ENCODE results near the gene PRR7. TPM values are rescaled to one million over a fixed set of nuclear protein-coding genes. Genes with fewer than 3 reads are reported as not detected.

Gene PRR7
- total RNA-seq, 1 donor from 2014 or later = 1.2 TPM

GRCh38 chr5:177450667-177451424, 4.2 kb downstream of the PRR7 start:
- no peaks in the 10 kb centered on the region for H3K27me3 ChIP-seq
- peaks cover 56% of the 10 kb centered on the region for H3K4me1 ChIP-seq

GRCh38 chr5:177452688-177453638, 6.3 kb downstream of the PRR7 start:
- no peaks in the 10 kb centered on the region for H3K27me3 ChIP-seq

More at GRCh38 chr5:177450667-177451424, 4.2 kb downstream of the PRR7 start:
- DNase-seq (ENCODE audit: extremely low spot score in 2 of 2) = no peak
- no peaks in the 10 kb centered on the region for H3K36me3 ChIP-seq
- H3K9me3 ChIP-seq = no peaks in the 10 kb centered on the region
- intact Hi-C loops (cut with DNase I) = loop anchor here (10.0 kb wide), 1 partner anchor 136 kb away; the partner anchor contains the start of gene MXD3
- TF ChIP-seq POLR2AphosphoS5 (IDR thresholded peaks at IDR 0.05; ENCODE audit: insufficient read depth in 1 of 2, low read depth in 1 of 2) = no peak
- H3K27ac ChIP-seq = no peak overlapping the region
- no peak overlapping the region for H3K4me3 ChIP-seq

GRCh38 chr5:177453852-177454396, 7.3 kb downstream of the PRR7 start:
- TF ChIP-seq CTCF (IDR thresholded peaks at IDR 0.05) (no peak), POLR2A (IDR thresholded peaks at IDR 0.05) (no peak), POLR2AphosphoS5 (IDR thresholded peaks at IDR 0.05; ENCODE audit: insufficient read depth in 1 of 2, low read depth in 1 of 2) (no peak)
- H3K36me3 ChIP-seq = no peaks in the 10 kb centered on the region
- peaks cover 48% of the 10 kb centered on the region for H3K4me1 ChIP-seq
- H3K27me3 ChIP-seq = no peaks in the 10 kb centered on the region
- no peak for DNase-seq (ENCODE audit: extremely low spot score in 2 of 2)
- no peaks in the 10 kb centered on the region for H3K9me3 ChIP-seq
- peak overlapping the region; percentile 74 for H3K27ac ChIP-seq
- intact Hi-C loops (cut with DNase I) = loop anchor here (2.0 to 10.0 kb wide), 2 partner anchors 63 to 139 kb away; partner anchors contain the start of gene MXD3
- peak overlapping the region; percentile 63 to 81 for H3K4me3 ChIP-seq

More at GRCh38 chr5:177452688-177453638, 6.3 kb downstream of the PRR7 start:
- H3K4me3 ChIP-seq = no peak overlapping the region
- H3K36me3 ChIP-seq = no peaks in the 10 kb centered on the region
- intact Hi-C loops (cut with DNase I) = loop anchor here (10.0 kb wide), 1 partner anchor 138 kb away; the partner anchor contains the start of gene MXD3
- no peak for DNase-seq (ENCODE audit: extremely low spot score in 2 of 2)
- TF ChIP-seq POLR2A (IDR thresholded peaks at IDR 0.05) (no peak), CTCF (IDR thresholded peaks at IDR 0.05) (no peak), POLR2AphosphoS5 (IDR thresholded peaks at IDR 0.05; ENCODE audit: insufficient read depth in 1 of 2, low read depth in 1 of 2) (no peak)
- no peak overlapping the region for H3K27ac ChIP-seq
- H3K4me1 ChIP-seq = peaks cover 54% of the 10 kb centered on the region
- no peaks in the 10 kb centered on the region for H3K9me3 ChIP-seq

- H3K27ac ChIP-seq = peak overlapping the region; percentile 74
- H3K36me3 ChIP-seq = no peaks in the 10 kb centered on the region
- no peak for DNase-seq (ENCODE audit: extremely low spot score in 2 of 2)
- H3K4me1 ChIP-seq = peaks cover 46% of the 10 kb centered on the region
- no peaks in the 10 kb centered on the region for H3K9me3 ChIP-seq
- intact Hi-C loops (cut with DNase I) = loop anchor here (2.0 to 10.0 kb wide), 3 partner anchors 43 to 140 kb away; partner anchors contain the start of genes MXD3 and PDLIM7
- H3K4me3 ChIP-seq = peak overlapping the region; percentile 63 to 81
- H3K27me3 ChIP-seq = no peaks in the 10 kb centered on the region
- peak; percentile 93 to 95 (median 95) for TF ChIP-seq CTCF (IDR thresholded peaks at IDR 0.05)
- no peak for TF ChIP-seq POLR2A (IDR thresholded peaks at IDR 0.05)
- no peak for TF ChIP-seq POLR2AphosphoS5 (IDR thresholded peaks at IDR 0.05; ENCODE audit: insufficient read depth in 1 of 2, low read depth in 1 of 2)
These were observed 7.9 kb downstream of the PRR7 start for GRCh38 chr5:177454397-177455035.
